Medulla oblongata (tissue), 1 donor: ENCODE data around the gene PIBF1.
"Not testable (repeated sequence)": the region's sequence is repeated elsewhere in the genome, so short reads cannot be mapped to it uniquely, and the experiment has no call there.

Experiments used
- DNase-seq: peaks from one replicate; pipeline ENCODE4 v3.0.0-alpha.2; 2015; ENCODE audit errors: extremely low spot score

Gene PIBF1

GRCh38 chr13:73001971-73002370 is 220.0 kb downstream of the PIBF1 start:
- no peak for DNase-seq

- DNase-seq, result no peak
Observed at GRCh38 chr13:73011751-73012150, 229.8 kb downstream of the PIBF1 start.

- DNase-seq, result no peak
Observed at GRCh38 chr13:73015805-73016204, 233.9 kb downstream of the PIBF1 start.

GRCh38 chr13:73018336-73018735 is 236.4 kb downstream of the PIBF1 start:
- DNase-seq, result no peak

- no peak for DNase-seq
Observed at GRCh38 chr13:73025217-73026012, 243.5 kb downstream of the PIBF1 start.

GRCh38 chr13:73034901-73035300 is 253.0 kb downstream of the PIBF1 start:
- DNase-seq, result no peak

- no peak for DNase-seq
Observed at GRCh38 chr13:73035660-73036059, 253.7 kb downstream of the PIBF1 start.

GRCh38 chr13:73036566-73036965 is 254.6 kb downstream of the PIBF1 start:
- no peak for DNase-seq

GRCh38 chr13:73038064-73038463 is 256.1 kb downstream of the PIBF1 start:
- no peak for DNase-seq

- DNase-seq, result no peak
Observed at GRCh38 chr13:73039201-73040108, 257.5 kb downstream of the PIBF1 start.

GRCh38 chr13:73040484-73040883 is 258.6 kb downstream of the PIBF1 start:
- no peak for DNase-seq

- DNase-seq, result no peak
Observed at GRCh38 chr13:73040968-73041596, 259.1 kb downstream of the PIBF1 start.

GRCh38 chr13:73045031-73045430 is 263.1 kb downstream of the PIBF1 start:
- no peak for DNase-seq

- not testable (repeated sequence) for DNase-seq
Observed at GRCh38 chr13:73048615-73049014, 266.7 kb downstream of the PIBF1 start.

- DNase-seq, result no peak
Observed at GRCh38 chr13:73054712-73055111, 272.8 kb downstream of the PIBF1 start.

GRCh38 chr13:73055813-73056564 is 274.1 kb downstream of the PIBF1 start:
- no peak for DNase-seq

- DNase-seq, result no peak
Observed at GRCh38 chr13:73056565-73056962, 274.6 kb downstream of the PIBF1 start.

GRCh38 chr13:73057284-73058063 is 275.5 kb downstream of the PIBF1 start:
- no peak for DNase-seq

GRCh38 chr13:73058064-73058313 is 276.1 kb downstream of the PIBF1 start:
- no peak for DNase-seq

GRCh38 chr13:73058432-73058735 is 276.5 kb downstream of the PIBF1 start:
- no peak for DNase-seq

GRCh38 chr13:73058736-73059459 is 277.0 kb downstream of the PIBF1 start, which contains the start of gene KLF5:
Gene KLF5, plus strand, starts transcription at chr13:73059005. Its CDS starts 323 bp downstream, at chr13:73059328.
- DNase-seq, result peak; percentile 92
